Upper lobe of right lung (tissue), 1 donor: ENCODE results near the gene ACSS1. TPM values are rescaled to one million over a fixed set of nuclear protein-coding genes. Genes with fewer than 3 reads are reported as not detected.

Source experiments
- ATAC-seq: fragments of 200-7000 bp; cut with Tn5 transposase; one replicate; pipeline ENCODE4 v1.9.1; 2020; ENCODE audit warnings: mild to moderate bottlenecking, moderate library complexity
- DNase-seq: peaks from one replicate; pipeline ENCODE4 v3.0.0-alpha.2; 2020
- H3K27ac ChIP-seq: fragments of 200-600 bp; one replicate; pipeline ENCODE4 v1.8.0; 2022
- H3K27me3 ChIP-seq: fragments of 200-600 bp; one replicate; pipeline ENCODE4 v1.8.0; 2022; ENCODE audit warnings: mild to moderate bottlenecking
- H3K36me3 ChIP-seq: fragments of 200-600 bp; one replicate; pipeline ENCODE4 v1.8.0; 2022
- H3K4me1 ChIP-seq: fragments of 200-600 bp; one replicate; pipeline ENCODE4 v1.8.0; 2022
- H3K4me3 ChIP-seq: fragments of 200-600 bp; one replicate; pipeline ENCODE4 v1.8.0; 2022; ENCODE audit warnings: mild to moderate bottlenecking
- H3K9me3 ChIP-seq: fragments of 200-600 bp; one replicate; pipeline ENCODE4 v1.8.0; 2022
- intact Hi-C: fragments of 100-400 bp; cut with DNase I; formaldehyde crosslinking; loops from one replicate; pipeline ENCODE4 v1.11.0; 2022
- total RNA-seq: library from RNA; stranded (reverse); fragmentation: NEBNext Ultra II Directional; extraction: Animal tissue kit (Norgen Biotek cat#: 25700); gene quantifications from one replicate; pipeline ENCODE4 v1.2.1, GENCODE V29; 2021
- TF ChIP-seq, protein P1 (sequence below): fragments of 200-600 bp; IDR thresholded peaks from one replicate; pipeline ENCODE4 v1.8.0; 2022; ENCODE audit warnings: antibody characterized with exemption
- donor health status: DM: no; HTN: yes; CAD: no; lungs with severe emphysema.

Gene ACSS1
- total RNA-seq, 1 donor from 2014 or later, result 37.2 TPM

DNA sequence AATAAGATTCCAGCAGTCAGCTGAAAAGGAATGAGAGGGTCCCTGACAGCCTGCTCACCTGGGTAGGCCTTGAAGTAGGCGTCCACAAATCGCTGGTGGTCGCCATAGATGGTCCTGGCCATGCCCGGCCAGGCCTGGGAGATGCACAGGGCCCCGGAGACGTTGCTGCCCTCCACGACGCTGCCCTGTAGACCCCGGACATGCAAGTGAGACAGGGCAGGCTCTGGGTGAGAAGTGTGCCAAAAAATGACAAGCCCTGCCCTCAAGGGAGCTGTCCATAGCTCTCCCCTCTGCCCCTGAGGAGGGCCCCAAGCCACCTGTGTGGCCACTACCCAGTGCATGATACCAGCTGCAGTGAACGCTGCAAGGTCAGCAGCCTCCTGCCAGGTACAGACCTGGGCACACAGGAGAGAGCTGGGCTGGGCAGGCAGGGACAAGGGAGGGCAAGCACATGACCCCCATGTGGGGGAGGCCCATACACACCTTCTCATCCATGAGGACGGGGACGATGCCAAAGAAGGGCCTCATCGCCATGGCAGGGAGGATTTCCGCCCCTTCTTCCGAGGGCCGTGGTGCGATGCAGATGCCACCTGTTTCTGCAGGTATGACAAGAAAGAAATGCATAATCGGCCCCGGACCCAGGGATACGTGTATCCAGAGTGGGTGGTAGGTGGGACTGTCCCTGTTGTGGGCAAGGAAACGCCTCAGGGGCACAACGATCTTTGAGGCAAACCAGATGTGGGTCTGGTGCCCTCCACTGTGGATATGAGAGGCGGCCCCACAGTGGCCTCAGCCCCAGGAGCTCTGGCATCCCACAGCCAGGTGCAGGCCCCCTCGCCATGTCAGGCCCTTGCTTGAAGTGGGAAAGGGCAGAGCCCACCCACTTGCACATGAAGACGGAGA lies 44.2 kb downstream of the ACSS1 start:
- H3K27ac ChIP-seq, result no peak overlapping the region
- TF ChIP-seq, protein P1, sequence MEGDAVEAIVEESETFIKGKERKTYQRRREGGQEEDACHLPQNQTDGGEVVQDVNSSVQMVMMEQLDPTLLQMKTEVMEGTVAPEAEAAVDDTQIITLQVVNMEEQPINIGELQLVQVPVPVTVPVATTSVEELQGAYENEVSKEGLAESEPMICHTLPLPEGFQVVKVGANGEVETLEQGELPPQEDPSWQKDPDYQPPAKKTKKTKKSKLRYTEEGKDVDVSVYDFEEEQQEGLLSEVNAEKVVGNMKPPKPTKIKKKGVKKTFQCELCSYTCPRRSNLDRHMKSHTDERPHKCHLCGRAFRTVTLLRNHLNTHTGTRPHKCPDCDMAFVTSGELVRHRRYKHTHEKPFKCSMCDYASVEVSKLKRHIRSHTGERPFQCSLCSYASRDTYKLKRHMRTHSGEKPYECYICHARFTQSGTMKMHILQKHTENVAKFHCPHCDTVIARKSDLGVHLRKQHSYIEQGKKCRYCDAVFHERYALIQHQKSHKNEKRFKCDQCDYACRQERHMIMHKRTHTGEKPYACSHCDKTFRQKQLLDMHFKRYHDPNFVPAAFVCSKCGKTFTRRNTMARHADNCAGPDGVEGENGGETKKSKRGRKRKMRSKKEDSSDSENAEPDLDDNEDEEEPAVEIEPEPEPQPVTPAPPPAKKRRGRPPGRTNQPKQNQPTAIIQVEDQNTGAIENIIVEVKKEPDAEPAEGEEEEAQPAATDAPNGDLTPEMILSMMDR, result no peak
- peaks cover 11% of the 10 kb centered on the region for H3K4me1 ChIP-seq
- peaks cover 73% of the 10 kb centered on the region for H3K36me3 ChIP-seq
- no peak overlapping the region for H3K4me3 ChIP-seq
- intact Hi-C loops, result no loop called here
- no peaks in the 10 kb centered on the region for H3K27me3 ChIP-seq
- no peaks in the 10 kb centered on the region for H3K9me3 ChIP-seq
- ATAC-seq (no peak), DNase-seq (peak; percentile 53)

DNA sequence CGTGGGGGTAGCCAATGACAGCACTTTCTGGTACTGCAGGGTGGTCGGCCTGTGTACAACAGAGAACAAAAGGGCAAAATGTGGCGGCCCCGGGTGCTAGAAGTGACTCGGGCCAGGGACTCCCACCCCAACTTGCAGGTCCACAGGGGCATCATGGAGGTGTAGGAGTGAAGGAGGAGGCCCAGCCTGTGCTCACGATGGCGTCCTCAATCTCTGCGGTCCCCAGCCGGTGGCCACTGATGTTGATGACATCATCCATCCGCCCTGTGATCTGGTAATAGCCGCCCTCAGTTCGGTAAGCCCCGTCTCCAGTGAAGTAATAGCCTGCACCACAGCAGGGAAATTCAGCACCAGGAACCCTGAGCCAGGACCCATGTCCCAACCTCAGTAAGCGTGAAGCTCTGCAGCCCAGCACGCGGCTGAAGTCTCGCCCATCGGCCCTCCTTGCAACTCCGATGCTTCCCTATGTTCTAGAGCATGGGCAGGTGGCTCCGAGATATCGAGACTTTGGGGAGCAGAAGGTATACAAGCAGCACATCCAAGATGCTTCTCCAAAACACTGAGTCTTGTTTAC lies 45.2 kb downstream of the ACSS1 start:
- ATAC-seq (no peak), DNase-seq (no peak)
- Histone ChIP-seq H3K4me1 (peaks cover 3% of the 10 kb centered on the region), H3K27ac (no peak overlapping the region), H3K36me3 (peaks cover 83% of the 10 kb centered on the region), H3K9me3 (no peaks in the 10 kb centered on the region), H3K4me3 (no peak overlapping the region), H3K27me3 (no peaks in the 10 kb centered on the region)
- intact Hi-C loops, result no loop called here
- TF ChIP-seq, protein P1, result no peak

DNA sequence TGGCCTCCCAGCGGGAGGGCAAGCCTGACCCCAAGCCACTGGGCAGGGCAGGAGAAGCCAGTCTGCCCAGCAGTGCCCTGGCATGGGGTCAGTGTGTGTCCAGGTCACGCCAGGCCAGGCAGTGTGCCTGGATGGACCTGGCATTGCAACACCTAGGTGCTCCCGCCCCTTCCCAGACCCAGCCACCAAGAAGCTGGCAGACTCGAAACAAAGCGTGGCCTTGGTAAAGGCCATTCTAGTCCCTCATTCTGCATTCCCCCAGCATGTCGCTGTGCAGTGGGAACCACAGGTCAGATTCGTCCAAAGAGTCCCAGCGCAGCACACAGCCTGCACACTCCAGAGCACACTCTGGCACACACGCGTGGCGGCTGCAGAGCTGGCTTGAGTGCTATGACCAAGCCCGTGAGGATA lies 46.1 kb downstream of the ACSS1 start:
- no peak overlapping the region for H3K27ac ChIP-seq
- no peaks in the 10 kb centered on the region for H3K4me1 ChIP-seq
- no peak overlapping the region for H3K4me3 ChIP-seq
- no peak for DNase-seq
- TF ChIP-seq, protein P1, result no peak
- H3K27me3 ChIP-seq, result no peaks in the 10 kb centered on the region
- peaks cover 92% of the 10 kb centered on the region for H3K36me3 ChIP-seq
- H3K9me3 ChIP-seq, result no peaks in the 10 kb centered on the region
- intact Hi-C loops, result no loop called here
- ATAC-seq, result peak; percentile 43

DNA sequence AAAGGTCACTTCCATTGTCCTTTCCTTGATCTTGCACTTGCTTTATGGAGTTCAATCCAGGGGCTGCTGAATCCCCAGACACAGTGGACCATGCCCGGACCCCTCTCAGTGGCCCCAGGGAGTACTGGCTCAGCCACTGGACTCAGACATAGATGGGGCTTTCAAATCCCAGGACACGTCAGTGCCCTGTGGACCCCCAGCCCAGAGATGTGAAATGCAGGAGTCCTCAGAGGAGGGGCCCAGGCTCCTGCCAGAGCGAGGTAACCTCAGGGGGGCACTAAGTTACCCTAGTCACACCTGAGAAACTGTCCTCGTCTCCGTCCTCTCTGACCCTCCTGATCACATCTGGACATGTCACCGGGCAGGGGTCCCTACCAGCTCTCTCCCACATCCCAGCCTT lies 46.7 kb downstream of the ACSS1 start:
- no peak overlapping the region for H3K27ac ChIP-seq
- no peaks in the 10 kb centered on the region for H3K4me1 ChIP-seq
- DNase-seq (peak; percentile 27), ATAC-seq (no peak)
- H3K9me3 ChIP-seq, result no peaks in the 10 kb centered on the region
- intact Hi-C loops, result no loop called here
- TF ChIP-seq, protein P1, result no peak
- peaks cover 95% of the 10 kb centered on the region for H3K36me3 ChIP-seq
- no peak overlapping the region for H3K4me3 ChIP-seq
- H3K27me3 ChIP-seq, result no peaks in the 10 kb centered on the region

DNA sequence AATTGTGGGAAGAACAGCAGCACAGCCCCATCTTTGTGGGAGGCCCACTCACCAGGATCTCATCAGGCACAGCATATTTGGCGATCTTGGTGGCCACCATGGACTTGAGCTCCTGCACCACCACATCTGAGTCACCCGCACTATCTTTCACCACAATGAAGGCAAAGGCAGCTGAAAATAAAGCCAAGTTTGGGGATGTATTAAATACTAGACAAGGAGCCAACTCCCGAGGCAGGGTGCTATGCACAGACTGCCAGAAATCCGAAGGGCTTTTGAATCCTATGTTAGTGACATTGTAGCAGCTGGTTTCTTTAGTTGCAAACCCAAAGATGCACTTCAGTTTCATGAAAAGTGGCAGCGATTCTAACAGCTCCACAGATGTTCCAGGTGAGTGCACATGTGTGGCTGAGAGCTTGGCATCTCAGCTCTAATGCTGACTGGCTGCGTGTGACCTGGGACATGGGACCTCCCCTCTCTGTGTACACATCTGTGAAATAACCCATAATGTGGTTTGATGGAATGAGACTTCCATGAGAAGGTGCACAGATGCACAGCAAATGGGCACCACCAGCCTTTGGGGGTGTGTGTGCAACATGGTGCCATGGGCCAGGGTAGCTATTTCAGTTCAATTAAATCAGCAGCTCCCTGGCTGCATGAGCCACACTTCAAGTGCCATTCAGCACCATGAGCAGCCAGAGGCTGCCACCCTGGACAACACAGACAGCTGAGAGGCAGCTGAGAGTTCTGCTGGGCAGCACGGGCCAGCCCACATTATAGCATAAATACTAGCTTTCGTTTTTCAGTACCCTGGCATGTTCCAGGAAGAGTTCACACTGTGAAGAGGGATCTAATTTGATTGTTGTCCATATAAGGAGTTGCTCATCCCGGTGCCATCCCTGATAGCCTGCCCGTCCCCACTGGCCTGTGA lies 48.5 kb downstream of the ACSS1 start:
- H3K9me3 ChIP-seq, result no peaks in the 10 kb centered on the region
- TF ChIP-seq, protein P1, result no peak
- H3K4me1 ChIP-seq, result no peaks in the 10 kb centered on the region
- no peak overlapping the region for H3K4me3 ChIP-seq
- intact Hi-C loops, result no loop called here
- ATAC-seq, result no peak
- no peak overlapping the region for H3K27ac ChIP-seq
- peak; percentile 23 for DNase-seq
- H3K36me3 ChIP-seq, result peaks cover 89% of the 10 kb centered on the region
- no peaks in the 10 kb centered on the region for H3K27me3 ChIP-seq
